ENCODE measurements around the gene GPATCH8.

DNA sequence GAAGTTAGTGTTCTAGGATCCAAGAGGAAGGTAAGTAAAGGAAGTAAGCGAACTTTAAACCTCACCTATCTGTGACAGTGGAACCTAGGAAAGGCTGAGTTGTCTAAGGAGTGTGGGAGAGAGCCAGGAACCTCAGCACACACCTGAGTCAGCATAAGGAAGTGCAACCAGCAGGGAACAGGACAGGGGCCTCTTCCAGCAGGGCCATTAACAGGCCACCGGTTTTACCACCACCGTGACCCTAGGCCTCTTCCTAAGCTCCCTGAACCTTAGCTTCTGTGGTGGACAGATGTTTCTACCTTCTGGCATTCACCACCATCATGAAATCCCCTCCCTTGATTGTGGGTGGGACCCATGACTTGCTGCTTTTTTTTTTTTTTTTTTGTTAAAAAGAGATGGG lies 26.7 kb upstream of the GPATCH8 start:
- TF ChIP-seq, protein P1, sequence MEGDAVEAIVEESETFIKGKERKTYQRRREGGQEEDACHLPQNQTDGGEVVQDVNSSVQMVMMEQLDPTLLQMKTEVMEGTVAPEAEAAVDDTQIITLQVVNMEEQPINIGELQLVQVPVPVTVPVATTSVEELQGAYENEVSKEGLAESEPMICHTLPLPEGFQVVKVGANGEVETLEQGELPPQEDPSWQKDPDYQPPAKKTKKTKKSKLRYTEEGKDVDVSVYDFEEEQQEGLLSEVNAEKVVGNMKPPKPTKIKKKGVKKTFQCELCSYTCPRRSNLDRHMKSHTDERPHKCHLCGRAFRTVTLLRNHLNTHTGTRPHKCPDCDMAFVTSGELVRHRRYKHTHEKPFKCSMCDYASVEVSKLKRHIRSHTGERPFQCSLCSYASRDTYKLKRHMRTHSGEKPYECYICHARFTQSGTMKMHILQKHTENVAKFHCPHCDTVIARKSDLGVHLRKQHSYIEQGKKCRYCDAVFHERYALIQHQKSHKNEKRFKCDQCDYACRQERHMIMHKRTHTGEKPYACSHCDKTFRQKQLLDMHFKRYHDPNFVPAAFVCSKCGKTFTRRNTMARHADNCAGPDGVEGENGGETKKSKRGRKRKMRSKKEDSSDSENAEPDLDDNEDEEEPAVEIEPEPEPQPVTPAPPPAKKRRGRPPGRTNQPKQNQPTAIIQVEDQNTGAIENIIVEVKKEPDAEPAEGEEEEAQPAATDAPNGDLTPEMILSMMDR (conservative IDR thresholded peaks at IDR 0.05; ENCODE audit: low read length): no peak
- TF ChIP-seq EZH2phosphoT487 (IDR thresholded peaks at IDR 0.05; ENCODE audit: borderline replicate concordance): no peak
